T-helper 1 cell treated with Interleukin-12 subunit alpha and Interleukin-12 subunit beta and Interleukin-4 antibody, amounts not matched to agents 30 ng/mL and 1 ng/mL, for 36 hours (primary cell): ENCODE measurements around the gene QTRT2. TPM values are rescaled to one million over a fixed set of nuclear protein-coding genes. Genes with fewer than 3 reads are reported as not detected.

Source experiments
- intact Hi-C: fragments of 100-400 bp; cut with micrococcal nuclease; formaldehyde crosslinking; loops from one replicate; pipeline ENCODE4 v1.15.1; 2024
- total RNA-seq: library from RNA; stranded (reverse); gene quantifications from 2 replicates; pipeline ENCODE4 v1.2.3, GENCODE V29; 2022

Gene QTRT2
- total RNA-seq, 1 donor from 2014 or later, result 32.9 TPM

DNA sequence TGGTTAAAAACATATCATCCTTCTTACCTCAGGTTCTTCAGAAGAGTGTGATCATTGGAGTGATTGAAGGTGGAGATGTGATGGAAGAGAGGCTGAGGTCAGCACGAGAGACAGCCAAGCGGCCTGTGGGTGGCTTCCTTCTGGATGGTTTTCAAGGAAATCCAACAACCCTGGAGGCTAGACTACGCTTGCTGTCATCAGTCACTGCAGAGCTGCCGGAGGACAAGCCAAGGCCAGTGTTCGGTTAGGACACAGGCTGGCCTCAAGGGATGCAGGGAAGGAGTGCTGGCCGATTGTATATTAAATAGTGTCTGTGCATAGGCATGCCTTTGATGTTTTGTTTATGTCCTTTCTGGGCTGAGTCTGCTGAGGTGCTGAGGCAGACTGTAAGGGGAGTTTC lies 20.2 kb downstream of the QTRT2 start:
- intact Hi-C loops, result no loop called here

- intact Hi-C loops, result loop anchor here (1.0 kb wide), 1 partner anchor 24 kb away; no protein-coding TSS in a partner anchor
These were observed 21.6 kb downstream of the QTRT2 start for GRCh38 chr3:114078126-114078525.

- intact Hi-C loops, result no loop called here
These were observed 23.2 kb downstream of the QTRT2 start for GRCh38 chr3:114079761-114080160.

DNA sequence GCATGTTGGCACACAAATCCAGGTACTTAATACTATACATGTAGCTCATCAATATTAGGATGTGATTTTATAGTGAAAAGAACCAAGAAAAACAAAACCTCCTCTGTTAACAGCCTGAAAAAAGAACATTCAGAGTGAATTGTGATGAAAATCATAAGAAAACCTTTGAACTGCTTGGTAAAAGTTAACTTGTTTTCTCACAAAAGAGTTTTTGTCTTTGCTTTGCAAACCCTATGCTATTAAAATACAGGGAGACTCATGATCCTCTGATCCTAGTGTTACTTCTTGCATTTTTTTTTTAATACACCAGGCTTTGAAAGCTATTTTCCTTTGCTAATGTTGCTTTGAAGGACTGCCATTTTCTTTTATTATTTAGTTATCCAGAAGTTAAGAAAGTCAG lies 23.7 kb downstream of the QTRT2 start:
- intact Hi-C loops, result no loop called here

DNA sequence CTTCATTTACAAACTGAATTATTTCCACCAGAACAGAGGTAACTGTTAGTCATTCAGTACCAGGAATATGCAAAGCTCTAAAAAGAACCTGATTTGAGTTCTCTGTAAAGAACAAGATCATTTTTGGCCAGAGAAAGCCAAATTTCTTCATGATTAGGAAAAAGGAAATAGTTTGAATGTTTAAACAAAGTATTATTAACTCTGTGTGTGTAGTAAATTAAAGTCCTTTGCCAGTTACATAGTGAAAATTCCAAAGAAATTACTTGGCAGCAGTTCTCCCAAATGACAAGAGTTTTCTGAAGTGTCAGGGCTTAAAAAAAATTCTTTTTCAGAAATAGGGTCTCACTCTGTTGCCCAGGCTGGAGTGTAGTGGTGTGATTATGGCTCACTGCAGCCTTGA lies 24.5 kb downstream of the QTRT2 start:
- intact Hi-C loops, result no loop called here

GRCh38 chr3:114083112-114083511 lies 26.6 kb downstream of the QTRT2 start:
- intact Hi-C loops, result no loop called here

DNA sequence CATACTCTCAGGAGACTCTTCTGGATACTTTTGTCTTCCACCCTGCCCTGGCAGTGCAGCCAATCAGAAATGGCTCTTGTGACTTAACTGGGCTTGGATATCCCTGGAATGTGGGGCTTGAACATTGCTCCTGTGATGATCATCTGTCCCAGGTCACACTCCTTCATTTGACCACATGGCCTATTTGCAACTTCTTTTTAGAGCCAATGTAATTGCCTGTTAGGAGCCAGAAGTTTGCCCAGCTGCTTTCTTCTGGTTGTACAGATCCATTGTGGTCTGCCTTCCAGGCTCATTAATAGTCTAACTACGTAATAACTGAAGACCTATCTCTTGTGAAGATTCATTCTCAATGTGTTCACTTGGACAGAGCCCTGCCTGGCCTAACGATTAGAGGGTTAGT lies 29.8 kb downstream of the QTRT2 start:
- intact Hi-C loops, result no loop called here

GRCh38 chr3:114089675-114090074 lies 33.1 kb downstream of the QTRT2 start:
- intact Hi-C loops, result no loop called here

DNA sequence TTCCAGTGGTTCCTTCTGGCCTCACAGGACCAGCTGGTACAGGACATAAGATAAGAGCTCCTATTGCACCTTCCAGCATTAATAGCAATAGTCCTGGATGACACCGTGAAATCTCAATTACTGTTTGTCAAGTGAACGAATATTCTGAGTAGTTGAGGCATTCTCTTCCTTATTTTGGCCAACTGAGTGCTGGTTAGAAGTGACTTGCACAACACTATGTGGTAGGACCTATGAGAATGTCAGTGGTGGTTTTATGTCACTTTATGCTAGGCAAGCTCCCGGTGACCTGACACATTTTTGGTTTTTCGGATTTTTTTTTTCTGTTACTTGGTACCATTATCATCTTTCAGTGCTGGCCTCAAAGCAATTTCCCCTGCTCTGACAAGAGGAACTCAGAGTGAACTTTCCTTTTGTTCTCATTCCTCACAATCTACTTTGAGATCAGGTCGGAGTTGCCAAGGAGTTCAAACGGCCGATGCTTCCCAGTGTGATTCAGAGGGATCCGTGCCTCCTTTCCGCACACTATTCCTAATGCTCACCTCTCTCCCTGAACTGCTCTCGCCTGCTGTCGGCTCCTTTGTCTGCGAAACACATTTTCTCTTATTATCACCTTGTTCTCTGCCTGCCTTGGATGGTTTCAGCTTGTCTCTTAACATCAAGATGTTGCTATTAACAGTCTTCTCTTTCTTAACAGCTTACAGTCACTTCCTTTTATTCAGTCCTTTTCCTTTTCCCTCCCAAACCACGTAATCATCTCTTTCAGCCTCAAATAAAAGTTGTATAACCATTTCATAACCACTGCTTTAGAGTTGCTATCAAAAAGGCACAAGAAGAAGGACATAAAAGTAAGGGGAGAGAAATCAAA lies 35.8 kb downstream of the QTRT2 start:
- intact Hi-C loops, result no loop called here

GRCh38 chr3:114093016-114093380 lies 36.5 kb downstream of the QTRT2 start:
- intact Hi-C loops, result no loop called here

DNA sequence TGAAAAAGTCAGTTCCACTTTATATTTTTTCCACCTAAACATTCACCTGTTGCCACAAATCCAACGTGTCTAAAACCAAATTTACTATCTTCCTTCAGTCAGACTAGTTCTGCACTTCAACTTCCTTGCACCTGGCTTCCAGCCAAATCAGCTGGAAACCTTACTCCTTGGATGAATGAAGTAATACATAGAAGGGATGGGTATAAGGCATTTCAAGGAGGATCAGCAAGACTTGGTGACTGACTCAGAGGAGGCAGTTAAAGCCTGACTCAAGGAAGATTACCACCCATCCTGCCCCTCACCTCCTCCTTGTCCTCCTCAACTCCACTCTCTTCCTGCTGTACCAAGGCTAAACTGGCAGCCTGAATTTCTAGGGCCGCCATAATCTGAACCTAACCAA lies 37.1 kb downstream of the QTRT2 start:
- intact Hi-C loops, result no loop called here

DNA sequence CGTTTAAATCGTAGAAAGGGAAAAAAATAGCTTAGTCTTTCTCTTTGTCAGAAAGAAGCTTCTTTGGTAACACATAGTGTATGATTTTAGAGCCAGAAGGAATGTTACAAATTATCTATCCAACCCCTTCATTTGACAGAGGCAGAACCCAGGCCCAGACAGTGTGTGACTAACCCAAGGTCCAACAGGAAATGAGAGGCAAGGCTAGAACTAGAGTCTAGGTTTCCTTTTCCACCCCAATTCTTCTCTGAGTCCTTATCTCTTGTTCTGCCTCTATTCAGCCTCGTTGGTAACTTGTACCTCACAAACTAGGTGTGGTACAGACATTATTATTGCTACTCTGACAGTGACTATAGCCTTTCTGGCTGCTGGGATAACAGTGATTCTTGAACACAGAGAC lies 39.3 kb downstream of the QTRT2 start:
- intact Hi-C loops, result no loop called here

GRCh38 chr3:114101101-114101500 lies 44.6 kb downstream of the QTRT2 start:
- intact Hi-C loops, result no loop called here

DNA sequence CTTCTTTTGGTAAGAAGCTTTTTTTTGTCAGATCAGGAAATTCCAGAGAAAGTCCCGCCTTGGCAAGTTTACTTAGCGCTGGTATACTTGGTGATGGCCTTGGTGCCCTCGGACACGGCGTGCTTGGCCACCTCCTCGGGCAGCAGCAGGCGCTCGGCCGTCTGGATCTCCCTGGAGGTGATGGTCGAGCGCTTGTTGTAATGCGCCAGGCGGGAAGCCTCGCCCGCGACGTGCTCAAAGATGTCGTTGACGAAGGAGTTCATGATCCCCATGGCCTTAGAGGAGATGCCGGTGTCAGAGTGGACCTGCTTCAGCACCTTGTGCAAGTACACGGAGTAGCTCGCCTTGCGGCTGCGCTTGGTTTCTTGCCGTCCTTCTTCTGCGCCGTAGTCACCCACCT lies 46.6 kb downstream of the QTRT2 start:
- intact Hi-C loops, result no loop called here

DNA sequence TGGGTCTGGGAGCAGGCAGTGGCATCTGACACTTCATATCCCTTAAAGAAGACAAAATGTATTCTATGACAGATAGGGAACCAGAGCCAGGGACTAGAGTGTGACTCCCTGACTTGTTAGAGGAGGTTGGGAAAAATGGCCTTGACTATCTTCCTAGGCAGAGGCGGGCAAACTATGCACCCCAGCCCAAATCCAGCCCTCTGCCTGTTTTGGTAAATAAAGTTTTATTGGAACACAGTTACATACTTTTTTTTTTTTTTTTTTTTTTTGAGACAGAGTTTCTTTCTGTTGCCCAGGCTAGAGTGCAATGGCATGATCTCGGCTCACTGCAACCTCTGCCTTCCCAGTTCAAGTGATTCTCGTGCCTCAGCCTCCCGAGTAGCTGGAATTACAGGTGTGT lies 47.3 kb downstream of the QTRT2 start:
- intact Hi-C loops, result no loop called here

DNA sequence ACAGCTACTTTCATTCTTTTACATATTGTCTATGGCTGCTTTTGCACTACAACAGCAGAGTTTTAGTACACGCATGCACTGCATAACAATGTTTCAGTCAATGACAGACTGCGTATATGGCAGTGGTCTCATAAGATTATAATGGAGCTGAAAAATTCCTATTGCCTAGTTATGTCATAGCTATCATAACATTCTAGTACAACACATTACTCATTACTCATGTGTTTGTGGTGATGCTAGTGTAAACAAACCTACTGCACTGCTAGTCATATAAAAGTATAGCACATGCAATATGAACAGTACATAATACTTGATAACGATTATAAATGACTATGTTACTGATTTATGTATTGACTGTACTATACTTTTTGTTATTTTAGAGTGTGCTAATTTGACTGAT lies 47.9 kb downstream of the QTRT2 start:
- intact Hi-C loops, result no loop called here

GRCh38 chr3:114108137-114108536 lies 51.6 kb downstream of the QTRT2 start:
- intact Hi-C loops, result no loop called here

- intact Hi-C loops, result no loop called here
These were observed 53.9 kb downstream of the QTRT2 start for GRCh38 chr3:114110439-114110838.

DNA sequence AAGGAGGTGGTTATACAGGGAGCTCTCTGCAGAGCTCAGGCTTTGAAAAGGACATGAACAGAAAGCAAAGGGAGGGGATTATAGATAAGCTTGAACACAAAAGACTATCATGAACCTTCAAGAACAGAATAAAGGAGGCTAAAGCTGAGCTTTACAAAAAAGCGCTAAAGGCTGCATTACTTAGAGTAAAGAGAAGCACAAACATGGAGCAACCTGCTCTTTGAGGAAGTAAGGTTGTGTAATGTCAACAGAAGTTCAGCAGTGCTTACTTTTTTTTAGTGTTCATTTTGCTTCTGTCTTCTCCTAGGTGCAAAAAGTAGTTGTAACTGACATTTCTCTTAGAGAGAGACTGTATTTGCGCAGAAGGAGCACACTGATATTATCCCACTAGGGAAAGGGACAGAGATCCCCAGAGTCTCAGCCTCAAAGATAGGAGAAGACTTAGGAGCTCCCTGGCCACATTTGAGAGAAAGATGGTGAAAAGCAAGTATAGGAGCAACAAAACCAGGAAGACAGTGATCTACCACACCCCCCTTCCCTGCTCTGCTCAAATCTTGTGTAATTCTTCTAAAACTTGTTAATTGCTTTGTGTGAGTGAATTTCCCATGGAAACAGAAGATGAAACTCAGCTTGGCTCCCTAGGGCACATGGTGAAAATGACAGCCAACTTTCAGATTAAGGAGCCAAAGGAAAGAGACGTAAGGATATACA lies 54.7 kb downstream of the QTRT2 start:
- intact Hi-C loops, result no loop called here

GRCh38 chr3:114112696-114113095 lies 56.2 kb downstream of the QTRT2 start:
- intact Hi-C loops, result no loop called here

DNA sequence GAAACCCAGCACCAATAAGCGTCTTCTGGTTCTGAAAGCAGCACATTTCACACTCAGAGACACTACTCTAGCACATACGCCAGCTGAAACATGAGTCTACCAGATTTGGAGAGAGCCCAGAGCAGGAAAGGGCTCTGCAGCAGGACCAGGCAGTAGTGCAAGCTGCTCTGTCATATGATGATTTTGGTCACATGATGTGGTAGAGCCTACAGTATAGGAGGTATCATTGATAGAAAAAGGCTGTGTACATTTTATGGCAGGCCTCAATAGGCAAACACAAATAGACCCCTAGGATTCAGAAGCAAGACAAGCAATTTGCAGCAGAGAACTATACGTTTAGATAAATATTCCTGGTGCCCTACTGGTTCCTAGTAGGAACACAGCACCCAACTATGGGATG lies 58.2 kb downstream of the QTRT2 start:
- intact Hi-C loops, result no loop called here

- intact Hi-C loops, result no loop called here
These were observed 58.6 kb downstream of the QTRT2 start for GRCh38 chr3:114115143-114115542.

DNA sequence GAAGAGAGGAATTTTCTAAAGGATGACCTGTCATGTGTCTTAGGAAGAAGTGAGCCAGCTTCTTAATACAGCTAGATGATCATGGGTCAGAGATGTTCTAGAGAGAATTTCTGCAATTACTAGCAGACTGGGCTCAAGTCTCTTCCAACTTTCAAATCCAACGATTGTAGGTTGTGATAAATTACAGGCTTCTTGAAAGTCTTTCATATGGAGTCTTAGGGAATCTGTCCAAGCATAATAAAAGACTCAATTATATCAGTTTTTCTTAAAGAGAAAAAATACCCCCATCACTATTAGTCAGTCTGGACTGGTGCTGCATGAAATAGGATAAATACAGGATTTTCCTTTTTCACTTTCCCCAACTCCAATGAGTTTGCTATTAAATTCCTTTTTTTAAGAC lies 63.2 kb downstream of the QTRT2 start:
- intact Hi-C loops, result no loop called here
